ENCODE results near the gene TMCC3.

DNA sequence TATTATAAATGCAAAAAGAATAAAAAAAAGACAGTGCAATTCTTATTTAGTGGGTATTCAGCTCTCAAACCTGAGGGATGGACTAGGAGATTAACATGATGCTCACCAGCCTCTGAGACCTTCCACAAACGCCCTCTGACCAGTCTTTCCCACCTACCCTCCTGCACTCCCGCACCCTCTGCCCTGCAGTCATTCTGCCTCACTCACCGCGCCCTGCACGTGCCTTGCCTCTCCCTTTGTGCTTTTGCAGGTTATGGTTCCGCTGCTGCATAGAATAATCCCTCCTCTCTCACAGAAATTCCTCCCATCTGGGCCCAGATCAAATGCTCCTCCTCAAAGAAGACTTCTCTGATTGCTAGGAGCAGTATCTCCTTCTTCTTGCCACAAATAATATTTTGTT lies 28.5 kb upstream of the TMCC3 start:
- TF ChIP-seq EZH2 (IDR thresholded peaks at IDR 0.05; ENCODE audit: borderline replicate concordance, low read depth, low read length, poor library complexity, severe bottlenecking) (no peak), CTCF (conservative IDR thresholded peaks at IDR 0.05; ENCODE audit: low read depth, low read length) (no peak)
